ENCODE results near the gene ACRV1. TPM values are rescaled to one million over a fixed set of nuclear protein-coding genes. Genes with fewer than 3 reads are reported as not detected.

The ACRV1 gene
- total RNA-seq, 4 donors from 2014 or later: not detected

DNA sequence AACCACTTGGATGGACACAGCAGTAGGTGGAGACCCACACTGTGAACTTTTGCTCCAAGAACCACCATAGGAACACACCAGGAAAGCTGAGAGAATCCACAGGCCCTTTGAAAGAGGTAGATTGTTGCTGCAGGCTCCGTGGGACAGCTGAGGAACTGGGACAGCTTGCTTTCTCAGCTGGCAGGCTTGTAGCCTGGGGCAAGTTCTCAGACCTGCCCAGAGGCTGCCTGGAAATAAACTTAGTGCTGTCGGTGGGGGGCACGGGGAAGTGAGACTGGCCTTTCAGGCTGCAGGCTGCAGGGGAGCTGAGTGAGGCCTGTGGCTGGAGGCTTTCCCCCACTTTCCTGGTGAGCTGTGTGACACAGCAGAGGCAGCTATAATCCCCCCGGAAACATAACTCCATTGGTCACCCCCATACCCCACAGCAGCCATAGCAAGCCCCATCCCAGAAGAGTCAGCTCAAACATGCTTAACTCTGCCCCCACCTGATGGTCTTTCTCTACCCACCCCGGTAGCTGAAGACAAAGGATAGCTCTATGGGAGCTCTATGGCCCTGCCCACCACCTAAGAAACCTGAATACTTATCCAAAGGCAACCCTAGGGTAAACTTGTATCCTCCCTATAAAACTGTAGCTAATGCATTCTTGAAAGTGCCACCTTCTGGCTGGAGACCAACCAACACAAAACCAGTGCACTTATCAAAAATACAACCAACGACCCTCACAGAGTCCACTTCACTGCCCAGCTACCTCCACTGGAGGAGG lies 21.4 kb upstream of the ACRV1 start:
- 33 to 50% methylated on average over 1 to 2 of the region's 6 CpGs for WGBS, 2 donors (ENCODE audit: low coverage in 1 of 2)
- H3K4me1 ChIP-seq: no peaks in the 10 kb centered on the region
- ATAC-seq: no peak

DNA sequence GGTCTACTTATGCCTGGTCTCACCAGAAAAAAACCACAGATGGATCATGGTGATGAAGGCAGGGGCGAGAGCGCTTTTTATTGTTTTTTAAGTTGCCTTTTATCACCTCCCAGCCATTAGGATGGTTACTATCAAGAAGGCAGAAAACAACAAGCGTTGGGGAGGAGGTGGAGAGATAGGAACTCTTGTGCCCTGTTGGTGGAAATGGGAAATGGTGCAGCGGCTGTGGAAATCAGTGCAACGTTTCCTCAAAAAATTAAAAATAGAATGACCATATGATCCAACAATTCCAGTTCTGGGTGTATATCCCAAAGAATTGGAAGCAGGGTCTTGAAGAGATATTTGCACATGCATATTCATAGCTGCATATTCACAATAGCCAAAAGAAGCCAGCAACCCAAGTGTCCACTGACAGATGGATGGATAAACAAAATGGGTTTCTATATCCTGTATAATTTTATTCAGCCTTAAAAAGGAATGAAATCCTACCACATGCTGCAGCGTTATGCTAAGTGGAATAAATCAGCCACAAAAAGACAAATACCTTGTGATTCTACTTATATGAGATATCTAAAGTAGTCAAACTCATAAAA lies 20.5 kb upstream of the ACRV1 start:
- Histone ChIP-seq H3K4me3 (no peak overlapping the region), H3K4me1 (no peaks in the 10 kb centered on the region), H3K36me3 (no peaks in the 10 kb centered on the region), H3K27ac (no peak overlapping the region), H3K27me3 (no peaks in the 10 kb centered on the region), H3K9me3 (no peaks in the 10 kb centered on the region)
- no peak for ATAC-seq
- TF ChIP-seq POLR2AphosphoS5 (IDR thresholded peaks at IDR 0.05): no peak
- TF ChIP-seq POLR2A (IDR thresholded peaks at IDR 0.05): no peak
- no peak for TF ChIP-seq EP300 (IDR thresholded peaks at IDR 0.05)
- TF ChIP-seq, protein P1, sequence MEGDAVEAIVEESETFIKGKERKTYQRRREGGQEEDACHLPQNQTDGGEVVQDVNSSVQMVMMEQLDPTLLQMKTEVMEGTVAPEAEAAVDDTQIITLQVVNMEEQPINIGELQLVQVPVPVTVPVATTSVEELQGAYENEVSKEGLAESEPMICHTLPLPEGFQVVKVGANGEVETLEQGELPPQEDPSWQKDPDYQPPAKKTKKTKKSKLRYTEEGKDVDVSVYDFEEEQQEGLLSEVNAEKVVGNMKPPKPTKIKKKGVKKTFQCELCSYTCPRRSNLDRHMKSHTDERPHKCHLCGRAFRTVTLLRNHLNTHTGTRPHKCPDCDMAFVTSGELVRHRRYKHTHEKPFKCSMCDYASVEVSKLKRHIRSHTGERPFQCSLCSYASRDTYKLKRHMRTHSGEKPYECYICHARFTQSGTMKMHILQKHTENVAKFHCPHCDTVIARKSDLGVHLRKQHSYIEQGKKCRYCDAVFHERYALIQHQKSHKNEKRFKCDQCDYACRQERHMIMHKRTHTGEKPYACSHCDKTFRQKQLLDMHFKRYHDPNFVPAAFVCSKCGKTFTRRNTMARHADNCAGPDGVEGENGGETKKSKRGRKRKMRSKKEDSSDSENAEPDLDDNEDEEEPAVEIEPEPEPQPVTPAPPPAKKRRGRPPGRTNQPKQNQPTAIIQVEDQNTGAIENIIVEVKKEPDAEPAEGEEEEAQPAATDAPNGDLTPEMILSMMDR (IDR thresholded peaks at IDR 0.05): no peak
- 61 to 72% methylated on average over 5 to 6 of the region's 6 CpGs for WGBS, 2 donors (ENCODE audit: low coverage in 1 of 2)

More for the DNA sequence above, 21.4 kb upstream of the ACRV1 start:
- H3K4me3 ChIP-seq: no peak overlapping the region
- TF ChIP-seq POLR2A (IDR thresholded peaks at IDR 0.05): no peak
- no peak for TF ChIP-seq POLR2AphosphoS5 (IDR thresholded peaks at IDR 0.05)
- no peak for TF ChIP-seq EP300 (IDR thresholded peaks at IDR 0.05)
- TF ChIP-seq, protein P1 (IDR thresholded peaks at IDR 0.05): no peak
- H3K36me3 ChIP-seq: no peaks in the 10 kb centered on the region
- H3K9me3 ChIP-seq: peaks cover 0 to 5% (median 0%) of the 10 kb centered on the region in 3 donors
- no peak overlapping the region for H3K27ac ChIP-seq
- no peaks in the 10 kb centered on the region for H3K27me3 ChIP-seq

DNA sequence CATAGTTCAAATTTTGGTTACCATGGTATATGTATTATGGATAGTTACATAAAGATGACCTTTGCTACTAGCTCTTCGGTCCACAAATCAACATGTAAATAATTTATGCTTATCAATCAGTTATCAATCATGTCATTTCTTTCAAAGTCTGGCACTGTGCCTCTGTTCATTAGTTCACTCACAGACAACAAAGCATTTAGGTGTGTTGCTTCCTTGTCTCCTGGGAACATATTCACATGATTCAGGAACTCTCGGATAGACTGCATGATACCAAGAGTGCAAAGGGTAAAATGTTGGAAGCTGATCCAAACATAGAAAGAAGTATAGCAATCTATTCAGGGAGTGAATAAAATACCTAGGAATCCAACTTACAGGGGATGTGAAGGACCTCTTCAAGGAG lies 14.3 kb upstream of the ACRV1 start:
- Histone ChIP-seq H3K9me3 (peaks cover 0 to 6% (median 0%) of the 10 kb centered on the region in 3 donors), H3K27ac (no peak overlapping the region), H3K36me3 (no peaks in the 10 kb centered on the region), H3K4me1 (no peaks in the 10 kb centered on the region), H3K4me3 (no peak overlapping the region), H3K27me3 (no peaks in the 10 kb centered on the region)
- 71 to 76% methylated on average over 1 to 2 of the region's 2 CpGs for WGBS, 2 donors (ENCODE audit: low coverage in 1 of 2)
- no peak for ATAC-seq
- TF ChIP-seq POLR2A (IDR thresholded peaks at IDR 0.05): no peak
- TF ChIP-seq EP300 (IDR thresholded peaks at IDR 0.05): no peak
- no peak for TF ChIP-seq POLR2AphosphoS5 (IDR thresholded peaks at IDR 0.05)
- TF ChIP-seq, protein P1 (IDR thresholded peaks at IDR 0.05): no peak

DNA sequence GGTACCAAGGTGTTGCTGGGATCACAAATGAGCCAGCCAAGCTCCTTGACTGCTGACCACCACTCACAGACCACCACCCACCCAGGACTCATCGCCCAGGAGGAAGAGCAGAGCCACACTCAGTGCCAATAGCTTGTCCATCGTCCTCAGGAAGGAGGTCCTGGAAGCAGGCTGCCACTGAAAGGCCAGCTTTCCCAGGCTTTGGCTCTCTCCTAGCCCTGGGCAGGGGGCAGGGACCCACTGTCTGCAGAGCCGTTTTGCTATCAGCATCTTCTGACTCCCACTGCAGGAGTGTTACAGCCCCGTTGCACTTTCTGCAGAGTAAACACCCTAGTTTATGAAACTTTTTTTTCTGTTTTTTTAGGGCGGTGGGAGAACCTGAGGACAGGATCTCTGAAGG lies 12.2 kb upstream of the ACRV1 start:
- TF ChIP-seq POLR2A (IDR thresholded peaks at IDR 0.05) (no peak), POLR2AphosphoS5 (IDR thresholded peaks at IDR 0.05) (no peak), EP300 (IDR thresholded peaks at IDR 0.05) (no peak)
- TF ChIP-seq, protein P1 (IDR thresholded peaks at IDR 0.05): no peak
- ATAC-seq: no peak
- H3K36me3 ChIP-seq: no peaks in the 10 kb centered on the region

DNA sequence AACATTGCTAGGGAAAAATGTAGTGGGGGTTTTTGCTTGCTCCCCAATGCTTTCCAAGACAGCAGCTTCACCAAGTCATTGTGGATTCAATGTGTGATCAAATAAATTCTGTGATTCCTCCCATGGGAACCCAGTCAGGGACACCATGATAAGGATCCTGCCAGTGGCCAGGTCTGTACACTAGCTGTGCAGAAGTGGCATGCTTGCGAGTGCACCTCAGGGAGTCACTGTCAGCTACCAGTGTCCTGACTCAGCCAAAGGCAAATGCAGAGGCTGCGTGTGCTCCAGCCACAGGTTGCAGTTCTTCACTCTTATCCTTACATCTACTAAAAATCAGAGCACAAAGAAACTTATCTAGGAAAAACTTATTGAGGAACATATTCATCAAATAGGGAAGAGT lies 9.4 kb upstream of the ACRV1 start:
- WGBS, 2 donors (ENCODE audit: low coverage in 1 of 2): no CpG with 5 or more reads among the region's 2 CpGs
- H3K36me3 ChIP-seq: no peaks in the 10 kb centered on the region
- H3K9me3 ChIP-seq: no peaks in the 10 kb centered on the region
- no peaks in the 10 kb centered on the region for H3K4me1 ChIP-seq
- no peaks in the 10 kb centered on the region for H3K27me3 ChIP-seq
- H3K27ac ChIP-seq: no peak overlapping the region
- H3K4me3 ChIP-seq: no peak overlapping the region
- no peak for ATAC-seq
- TF ChIP-seq POLR2A (IDR thresholded peaks at IDR 0.05) (no peak), POLR2AphosphoS5 (IDR thresholded peaks at IDR 0.05) (no peak), EP300 (IDR thresholded peaks at IDR 0.05) (no peak)
- TF ChIP-seq, protein P1 (IDR thresholded peaks at IDR 0.05): no peak

More for the DNA sequence above, 12.2 kb upstream of the ACRV1 start:
- H3K27ac ChIP-seq: no peak overlapping the region
- WGBS, 2 donors (ENCODE audit: low coverage in 1 of 2): 71% methylated on average over 3 of the region's 5 CpGs; no CpG with 5 or more reads in 1 of the 2 donors
- no peaks in the 10 kb centered on the region for H3K27me3 ChIP-seq
- H3K4me1 ChIP-seq: no peaks in the 10 kb centered on the region
- no peak overlapping the region for H3K4me3 ChIP-seq
- H3K9me3 ChIP-seq: peaks cover 0 to 6% (median 0%) of the 10 kb centered on the region in 3 donors

Data from gastroesophageal sphincter (tissue), 4 donors.